ENCODE measurements around the gene DDA1.

Gene DDA1

DNA sequence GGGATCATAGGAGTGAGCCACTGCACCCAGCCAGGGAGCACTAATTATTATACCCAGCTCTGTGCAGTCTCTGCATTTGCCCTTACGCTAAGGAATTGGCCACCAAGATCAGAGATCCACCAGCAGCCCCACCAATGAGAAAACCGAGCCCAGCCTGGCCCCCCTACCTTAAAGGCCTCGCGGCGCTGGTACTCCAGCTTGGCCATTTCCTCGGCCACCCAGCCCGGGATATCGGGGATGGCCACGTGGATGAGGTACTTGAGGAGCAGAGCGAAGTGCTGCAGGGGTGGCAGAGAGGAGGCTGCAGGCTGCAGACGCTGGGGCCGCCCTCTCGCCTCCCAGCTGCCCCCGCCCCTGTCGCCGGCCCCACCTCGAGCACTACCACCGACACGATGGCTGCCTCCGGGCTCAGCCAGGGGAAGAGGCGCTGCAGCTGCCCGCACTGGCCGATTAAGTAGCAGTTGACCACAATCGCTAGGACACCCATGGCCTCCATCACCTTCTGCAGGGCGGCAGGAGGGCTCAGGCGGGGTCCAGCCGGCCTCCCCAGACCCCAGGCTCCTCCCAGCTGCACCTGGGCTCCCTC, 17.8 kb downstream of the DDA1 start:
- FAIRE-seq = no peak
- TF ChIP-seq, protein P1, sequence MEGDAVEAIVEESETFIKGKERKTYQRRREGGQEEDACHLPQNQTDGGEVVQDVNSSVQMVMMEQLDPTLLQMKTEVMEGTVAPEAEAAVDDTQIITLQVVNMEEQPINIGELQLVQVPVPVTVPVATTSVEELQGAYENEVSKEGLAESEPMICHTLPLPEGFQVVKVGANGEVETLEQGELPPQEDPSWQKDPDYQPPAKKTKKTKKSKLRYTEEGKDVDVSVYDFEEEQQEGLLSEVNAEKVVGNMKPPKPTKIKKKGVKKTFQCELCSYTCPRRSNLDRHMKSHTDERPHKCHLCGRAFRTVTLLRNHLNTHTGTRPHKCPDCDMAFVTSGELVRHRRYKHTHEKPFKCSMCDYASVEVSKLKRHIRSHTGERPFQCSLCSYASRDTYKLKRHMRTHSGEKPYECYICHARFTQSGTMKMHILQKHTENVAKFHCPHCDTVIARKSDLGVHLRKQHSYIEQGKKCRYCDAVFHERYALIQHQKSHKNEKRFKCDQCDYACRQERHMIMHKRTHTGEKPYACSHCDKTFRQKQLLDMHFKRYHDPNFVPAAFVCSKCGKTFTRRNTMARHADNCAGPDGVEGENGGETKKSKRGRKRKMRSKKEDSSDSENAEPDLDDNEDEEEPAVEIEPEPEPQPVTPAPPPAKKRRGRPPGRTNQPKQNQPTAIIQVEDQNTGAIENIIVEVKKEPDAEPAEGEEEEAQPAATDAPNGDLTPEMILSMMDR (IDR thresholded peaks at IDR 0.05; ENCODE audit: insufficient read depth, missing control alignments) = no peak
- DNase-seq (ENCODE audit: insufficient read length, low spot score) = no peak

DNA sequence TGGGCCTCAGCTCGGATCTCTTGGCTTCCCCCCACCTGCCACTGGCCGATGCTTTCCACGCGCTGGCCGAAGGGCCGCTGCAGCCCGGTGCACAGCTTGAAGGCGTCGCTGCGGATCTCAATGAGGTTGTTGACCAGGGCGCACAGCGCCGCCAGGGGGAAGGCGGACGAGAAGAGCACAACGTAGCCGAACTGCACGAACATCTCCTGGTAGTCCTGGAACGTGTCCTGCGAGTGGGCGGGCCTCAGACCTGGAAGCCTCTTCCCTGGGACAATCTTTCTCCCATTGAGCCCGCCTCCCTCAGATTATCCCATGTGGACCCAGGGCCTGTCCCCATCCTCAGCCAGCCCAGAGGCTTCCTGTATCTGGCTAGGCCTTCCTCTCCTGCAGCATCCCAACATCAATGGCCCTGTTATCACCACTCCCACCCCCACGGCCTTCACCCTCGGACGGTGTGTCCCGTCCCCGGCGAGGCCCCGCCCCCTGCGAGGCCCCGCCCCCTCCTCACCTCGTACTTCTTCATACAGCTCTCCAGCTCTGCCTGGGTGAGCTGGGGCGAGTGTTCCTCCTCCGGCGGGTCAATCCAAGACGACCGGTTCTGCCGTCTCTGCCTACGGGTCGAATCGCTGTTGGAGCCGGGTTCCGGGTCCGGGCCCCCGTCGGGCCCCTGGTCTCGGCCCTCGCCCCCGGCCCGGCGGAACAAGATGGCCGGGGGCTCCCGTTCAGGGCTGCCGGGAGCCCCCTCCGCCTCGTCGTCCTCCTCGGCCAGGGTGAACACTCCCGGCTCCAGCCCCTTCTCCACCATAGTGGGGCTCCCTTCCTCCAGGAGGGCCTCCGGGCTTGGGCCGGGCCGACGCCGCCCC, 18.5 kb downstream of the DDA1 start:
- TF ChIP-seq, protein P1 (IDR thresholded peaks at IDR 0.05; ENCODE audit: insufficient read depth, missing control alignments) = no peak
- FAIRE-seq (no peak), DNase-seq (ENCODE audit: insufficient read length, low spot score) (no peak)

DNA sequence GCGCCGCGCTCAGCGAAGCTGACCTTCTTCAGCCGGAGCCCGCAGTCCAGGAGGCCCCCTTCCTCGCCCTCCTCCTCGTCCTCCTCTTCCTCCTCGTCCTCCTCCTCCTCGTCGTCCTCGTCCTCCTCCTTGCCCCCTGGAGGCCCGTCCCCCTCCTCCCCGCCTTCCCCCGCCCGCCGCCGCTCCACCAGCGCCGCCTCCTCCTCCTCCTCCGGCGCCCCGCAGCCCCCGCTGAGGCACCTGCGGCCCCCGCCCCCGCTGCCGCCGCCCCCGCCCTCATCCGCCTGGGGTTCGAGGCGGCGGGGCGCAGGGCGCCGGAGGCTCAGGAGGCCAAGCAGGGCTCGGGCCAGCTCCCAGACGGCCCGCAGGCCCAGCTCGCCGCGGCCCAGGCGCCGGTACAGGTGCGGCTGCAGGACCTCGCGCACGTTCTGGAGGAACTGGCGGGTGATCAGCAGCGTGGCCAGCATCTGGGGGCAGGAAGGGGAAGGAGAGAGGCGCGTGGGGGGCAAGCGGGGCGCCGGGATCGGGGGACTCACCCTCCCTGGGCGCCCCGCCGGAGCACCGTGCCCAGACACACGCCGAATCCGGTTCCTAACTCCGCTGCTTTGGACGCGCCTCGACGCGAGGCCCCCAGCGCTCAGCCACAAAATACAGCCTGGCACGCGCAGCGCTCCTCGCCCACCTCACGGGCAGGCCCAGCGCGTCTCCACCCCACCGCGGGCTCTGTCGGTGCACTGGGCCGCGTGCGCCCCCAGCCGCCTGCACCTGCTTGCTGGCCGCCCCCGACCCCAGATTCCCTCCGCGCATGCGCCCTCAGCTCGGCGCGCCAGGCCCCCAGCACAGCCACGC, 19.4 kb downstream of the DDA1 start:
- FAIRE-seq (no peak), DNase-seq (ENCODE audit: insufficient read length, low spot score) (no peak)
- TF ChIP-seq, protein P1 (IDR thresholded peaks at IDR 0.05; ENCODE audit: insufficient read depth, missing control alignments) = no peak

DNA sequence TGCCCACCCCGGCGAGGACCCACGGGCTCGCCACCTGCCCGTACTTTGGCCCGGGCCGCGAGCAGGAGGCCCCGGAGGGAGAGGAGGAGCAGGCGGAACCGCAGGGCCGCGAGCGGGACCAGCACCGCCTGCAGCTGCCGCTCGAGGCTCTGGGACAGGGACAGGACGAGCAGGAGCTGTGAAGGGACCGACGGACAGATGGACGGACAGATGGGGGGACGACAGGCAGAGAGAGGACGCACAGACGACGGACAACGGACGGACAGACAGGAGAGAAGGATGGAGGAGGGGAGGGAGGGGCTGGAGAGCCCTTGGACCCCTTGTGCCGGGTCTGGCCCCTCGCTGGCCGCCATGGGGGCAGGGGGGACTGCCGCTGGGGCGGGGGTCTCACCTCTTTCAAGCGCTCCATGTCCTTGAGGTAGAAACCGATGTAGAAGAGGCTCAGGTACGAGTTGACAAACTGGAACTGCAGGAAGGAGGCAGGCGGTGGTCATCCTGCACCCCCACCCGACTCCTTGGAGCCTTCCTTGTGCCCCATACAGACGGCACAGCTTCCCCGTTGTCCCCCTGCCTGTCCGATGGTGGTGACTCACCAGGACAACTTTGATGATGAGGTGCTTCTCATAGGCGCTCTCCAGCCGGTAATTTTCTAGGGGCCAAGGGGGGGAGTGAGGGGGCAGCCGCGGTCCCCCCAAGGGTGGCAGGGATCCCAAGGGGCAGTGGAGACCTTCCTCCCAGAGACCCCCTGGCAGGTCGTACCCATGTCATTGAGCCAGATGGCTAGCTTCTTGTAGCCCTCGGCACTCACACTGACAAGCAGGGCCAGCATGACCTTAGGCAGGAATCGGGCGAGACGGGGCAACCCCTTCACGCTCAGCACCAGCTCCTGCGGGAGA, 20.3 kb downstream of the DDA1 start:
- DNase-seq (ENCODE audit: insufficient read length, low spot score) (no peak), FAIRE-seq (no peak)
- TF ChIP-seq, protein P1 (IDR thresholded peaks at IDR 0.05; ENCODE audit: insufficient read depth, missing control alignments) = no peak

DNA sequence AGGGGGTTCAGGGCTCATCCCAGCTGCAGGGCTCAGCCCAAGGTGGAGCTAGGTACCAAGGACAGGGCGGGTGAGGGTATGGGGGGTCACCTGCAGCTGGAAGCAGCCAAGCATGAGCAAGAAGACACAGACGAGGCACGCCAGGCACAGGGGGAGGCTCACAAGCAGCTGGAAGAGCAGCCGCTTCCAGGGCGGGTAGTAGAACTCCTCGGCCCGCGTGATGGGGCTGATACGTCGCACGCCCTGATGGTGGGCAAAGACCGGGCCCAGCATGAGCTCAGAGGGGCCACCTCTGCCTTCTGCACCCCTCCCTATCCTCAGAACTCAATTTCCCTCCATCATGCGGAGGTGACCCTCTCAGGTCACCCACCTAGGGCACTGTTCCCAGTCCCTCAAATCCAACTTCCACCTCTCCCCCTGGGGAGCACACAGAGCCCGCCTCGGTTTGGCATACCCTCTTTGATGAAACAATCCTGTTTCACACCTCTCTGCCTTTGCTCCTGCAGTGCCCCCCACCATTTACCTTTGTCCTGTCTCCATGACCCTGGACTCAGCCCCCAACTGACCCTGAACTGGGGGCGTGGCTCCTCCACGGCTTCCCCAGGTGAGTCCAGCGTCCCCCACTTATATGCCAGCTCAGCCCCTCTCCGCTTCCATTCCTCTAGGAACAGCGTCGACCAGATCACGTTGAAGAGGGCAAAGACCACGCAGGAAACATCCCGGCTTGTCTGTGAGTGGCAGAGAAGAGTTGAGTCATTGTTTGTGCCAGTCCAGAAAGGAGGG, 21.1 kb downstream of the DDA1 start:
- FAIRE-seq = no peak

More for the DNA sequence above, 21.1 kb downstream of the DDA1 start:
- no peak for DNase-seq (ENCODE audit: insufficient read length, low spot score)
- TF ChIP-seq, protein P1 (IDR thresholded peaks at IDR 0.05; ENCODE audit: insufficient read depth, missing control alignments) = no peak

All from D721Med (cell line).